ENCODE data around the gene SLC34A1.
"Not testable (repeated sequence)": the region's sequence is repeated elsewhere in the genome, so short reads cannot be mapped to it uniquely, and the experiment has no call there.

The SLC34A1 gene

DNA sequence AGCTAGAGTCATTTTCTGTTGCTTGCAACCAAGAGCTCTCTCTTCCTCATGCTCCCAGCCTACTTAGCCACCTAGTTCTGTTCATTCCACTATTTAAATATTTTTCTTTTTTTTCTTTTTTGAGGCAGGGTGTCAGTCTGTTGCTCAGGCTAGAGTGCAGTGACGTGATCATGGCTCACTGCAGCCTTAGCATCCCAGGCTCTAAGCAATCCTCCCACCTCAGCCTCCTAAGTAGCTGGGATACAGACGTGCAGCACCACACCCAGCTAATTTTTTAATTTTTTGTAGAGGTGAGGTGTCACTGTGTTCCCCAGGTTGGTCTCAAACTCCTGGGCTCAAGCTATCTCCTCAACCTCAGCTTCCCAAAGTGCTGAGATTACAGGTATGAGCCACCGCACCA, 30.2 kb downstream of the SLC34A1 start:
- DNase-seq, result no peak

DNA sequence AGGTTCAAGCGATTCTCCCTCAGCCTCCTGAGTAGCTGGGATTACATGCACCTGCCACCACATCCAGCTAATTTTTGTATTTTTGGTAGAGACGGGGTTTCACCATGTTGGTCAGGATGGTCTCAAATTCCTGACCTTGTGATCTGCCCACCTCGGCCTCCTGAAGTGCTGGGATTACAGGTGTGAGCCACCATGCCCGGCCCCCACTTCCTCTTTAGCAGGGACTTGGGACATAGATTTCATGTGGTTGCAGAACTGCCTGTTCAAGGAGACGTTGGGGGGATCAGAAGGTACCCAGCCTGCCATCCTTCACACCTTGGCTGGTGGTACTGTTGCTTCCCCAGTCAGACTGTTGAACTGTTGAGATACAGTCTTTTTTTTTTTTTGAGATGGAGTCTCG, 32.8 kb downstream of the SLC34A1 start:
- not testable (repeated sequence) for DNase-seq

DNA sequence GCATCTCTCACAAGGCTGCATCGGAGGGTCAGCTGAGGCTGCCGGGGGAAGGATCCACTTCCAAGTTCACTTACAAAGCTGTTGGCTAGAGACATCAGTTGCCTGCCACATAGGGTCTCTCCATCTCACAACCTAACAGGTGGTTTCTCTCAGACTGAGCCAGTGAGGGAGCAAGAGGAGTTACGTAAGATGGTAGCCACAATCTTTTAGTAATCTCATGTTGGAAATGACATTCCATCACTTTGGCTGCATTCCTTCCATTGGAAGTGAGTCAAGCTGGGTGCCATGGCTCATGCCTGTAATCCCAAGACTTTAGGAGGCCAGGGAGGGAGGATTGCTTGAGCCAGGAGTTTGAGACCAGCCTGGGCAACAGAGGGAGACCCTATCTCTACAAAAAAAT, 34.8 kb downstream of the SLC34A1 start:
- DNase-seq, result no peak

GRCh38 chr5:177420472-177420871, 36.2 kb downstream of the SLC34A1 start:
- not testable (repeated sequence) for DNase-seq

DNA sequence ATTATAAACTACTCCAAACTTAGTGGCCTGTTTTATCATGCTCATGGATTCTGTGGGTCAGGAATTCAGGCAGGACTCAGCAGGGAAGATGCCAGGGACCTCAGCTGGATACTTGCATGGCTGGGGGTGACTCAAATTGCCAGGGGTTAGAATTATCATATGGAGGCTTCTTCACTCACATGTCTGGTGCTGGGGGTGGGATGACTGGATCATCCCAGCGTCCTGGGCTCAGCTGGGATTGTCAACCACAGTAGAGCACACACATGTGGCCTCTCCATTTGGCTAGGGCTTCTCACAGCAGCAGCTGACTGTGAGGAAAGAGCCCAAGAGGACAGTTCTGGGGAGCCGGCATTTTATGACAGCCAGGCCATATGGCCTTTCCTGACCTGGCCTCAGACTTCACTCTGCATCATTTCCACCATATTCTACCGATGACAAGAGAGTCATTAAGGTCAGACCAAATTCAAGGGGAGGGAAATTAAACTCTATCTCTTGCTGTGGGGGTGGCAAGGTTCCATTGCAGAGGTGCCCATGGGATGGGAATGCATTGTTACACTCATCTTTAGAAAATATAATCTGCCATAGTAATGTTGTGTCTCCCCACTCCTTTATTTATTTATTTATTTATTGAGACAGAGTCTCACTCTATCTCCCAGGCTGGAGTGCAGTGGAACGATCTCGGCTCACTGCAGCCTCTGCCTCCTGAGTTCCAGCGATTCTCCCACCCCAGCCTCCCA, 37.0 kb downstream of the SLC34A1 start:
- no peak for DNase-seq

DNA sequence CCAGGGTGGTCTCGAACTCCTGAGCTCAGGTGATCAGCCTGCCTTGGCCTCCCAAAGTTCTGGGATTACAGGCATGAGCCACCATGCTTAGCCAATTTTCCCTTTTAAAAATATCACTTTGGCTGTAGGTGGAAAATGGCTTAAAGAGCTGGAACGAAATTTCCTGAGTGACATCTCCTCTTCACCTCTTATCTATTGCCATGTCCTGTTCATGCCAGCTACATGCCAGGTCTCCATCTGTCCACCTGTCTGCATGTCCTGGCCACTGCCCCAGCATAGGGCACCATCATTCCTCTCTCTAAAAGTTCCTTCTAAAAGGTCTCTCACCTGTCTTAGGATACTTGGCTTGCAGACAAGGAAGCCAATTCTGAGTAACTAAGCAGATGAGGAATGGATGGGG, 39.4 kb downstream of the SLC34A1 start:
- DNase-seq, result no peak

- DNase-seq, result no peak
Observed at GRCh38 chr5:177425196-177425800, 41.1 kb downstream of the SLC34A1 start.

DNA sequence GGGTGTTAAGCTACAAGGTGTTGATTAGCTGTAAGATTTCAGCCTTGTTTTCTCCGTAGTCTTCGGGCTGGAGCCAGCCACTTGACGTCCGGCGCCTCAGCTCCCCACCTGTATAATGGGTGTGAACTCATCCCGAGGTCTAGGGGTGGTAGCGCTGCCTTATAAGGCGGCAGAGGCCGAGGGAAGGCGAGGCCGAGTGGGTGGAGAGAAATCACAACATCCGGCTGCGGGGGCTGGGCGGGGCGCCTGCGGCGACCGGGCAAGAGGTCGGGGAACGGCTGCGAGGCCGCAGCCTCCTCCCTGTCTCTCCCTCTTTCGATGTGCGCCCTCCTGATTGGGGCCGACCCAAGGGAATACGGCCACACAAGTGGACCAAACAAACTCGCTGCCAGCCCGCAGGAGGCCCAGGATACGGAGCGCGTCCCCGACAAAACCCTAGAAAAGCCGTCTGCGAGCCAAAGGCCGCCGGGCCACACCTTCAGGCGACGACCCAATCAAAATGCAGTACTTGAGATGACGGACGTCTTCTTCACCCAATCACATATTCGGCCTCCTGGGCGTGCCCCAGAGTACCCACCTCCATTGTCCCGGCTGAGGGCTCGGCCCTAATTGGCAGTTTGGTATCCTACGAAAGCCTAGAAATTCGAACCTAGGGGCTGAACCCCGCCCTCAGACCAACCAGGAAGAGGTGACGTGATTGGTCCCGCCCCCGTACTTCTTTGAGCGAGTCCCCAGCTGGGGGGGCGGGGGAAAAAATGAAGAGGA, 41.7 kb downstream of the SLC34A1 start:
- peak; percentile 99 for DNase-seq

GRCh38 chr5:177426566-177427210, 42.5 kb downstream of the SLC34A1 start, which contains the start of gene GRK6:
Gene GRK6, plus strand, starts transcription at chr5:177426676. Its CDS starts 170 bp downstream, at chr5:177426846.
- DNase-seq, result no peak

DNA sequence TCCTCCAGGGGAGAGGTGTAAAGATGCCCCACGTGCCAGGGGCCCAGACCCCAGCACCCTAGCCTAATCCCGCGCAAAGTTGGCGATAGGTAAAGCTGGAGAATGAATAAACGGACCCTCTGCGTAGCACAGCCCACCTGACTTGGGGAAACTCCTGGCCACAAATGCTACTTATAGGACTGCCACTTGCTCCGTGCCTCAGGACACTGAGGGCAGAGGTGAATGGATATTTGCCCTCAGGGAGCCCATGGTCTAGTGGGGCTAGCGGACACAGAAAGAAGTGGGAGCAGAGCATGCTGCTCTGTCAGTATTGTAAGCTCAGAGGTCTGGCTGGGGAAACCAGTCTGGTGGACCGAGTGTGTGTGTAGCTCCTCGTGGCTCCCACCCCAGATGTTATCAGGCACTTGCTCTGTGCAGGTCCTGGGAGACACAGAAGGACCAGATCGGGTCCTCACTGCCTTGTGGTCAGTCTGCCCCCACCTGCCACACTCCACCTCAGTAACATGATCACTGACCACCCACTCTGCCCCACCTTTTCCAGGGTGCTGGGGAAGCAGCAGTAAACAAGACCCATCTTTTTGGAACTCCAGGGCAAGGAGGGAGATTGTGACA, 43.1 kb downstream of the SLC34A1 start:
- DNase-seq, result no peak

GRCh38 chr5:177427919-177428573, 43.8 kb downstream of the SLC34A1 start:
- DNase-seq, result no peak

- no peak for DNase-seq
Observed at GRCh38 chr5:177428574-177429217, 44.5 kb downstream of the SLC34A1 start.

GRCh38 chr5:177429248-177430040, 45.2 kb downstream of the SLC34A1 start:
- DNase-seq, result no peak

GRCh38 chr5:177430140-177430951, 46.1 kb downstream of the SLC34A1 start:
- DNase-seq, result no peak

DNA sequence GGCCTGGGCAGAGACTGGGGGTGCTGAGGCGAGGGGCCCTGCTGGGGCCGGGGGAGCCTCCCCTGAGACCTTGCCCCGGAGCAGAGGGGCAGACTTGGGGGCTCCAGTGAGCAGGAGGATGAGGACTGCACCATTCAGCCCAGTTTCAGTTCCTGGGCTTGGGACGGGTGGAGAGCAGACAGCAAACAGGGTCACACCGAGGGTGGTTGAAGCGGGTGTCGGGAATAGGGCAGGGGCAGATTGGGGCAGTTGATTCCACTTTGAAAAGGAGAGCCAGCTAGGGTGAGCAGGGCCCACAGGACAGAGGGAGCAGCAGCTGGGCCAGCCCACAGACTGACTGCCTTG, 46.7 kb downstream of the SLC34A1 start:
- DNase-seq, result no peak

GRCh38 chr5:177431317-177432142, 47.3 kb downstream of the SLC34A1 start:
- DNase-seq, result no peak

DNA sequence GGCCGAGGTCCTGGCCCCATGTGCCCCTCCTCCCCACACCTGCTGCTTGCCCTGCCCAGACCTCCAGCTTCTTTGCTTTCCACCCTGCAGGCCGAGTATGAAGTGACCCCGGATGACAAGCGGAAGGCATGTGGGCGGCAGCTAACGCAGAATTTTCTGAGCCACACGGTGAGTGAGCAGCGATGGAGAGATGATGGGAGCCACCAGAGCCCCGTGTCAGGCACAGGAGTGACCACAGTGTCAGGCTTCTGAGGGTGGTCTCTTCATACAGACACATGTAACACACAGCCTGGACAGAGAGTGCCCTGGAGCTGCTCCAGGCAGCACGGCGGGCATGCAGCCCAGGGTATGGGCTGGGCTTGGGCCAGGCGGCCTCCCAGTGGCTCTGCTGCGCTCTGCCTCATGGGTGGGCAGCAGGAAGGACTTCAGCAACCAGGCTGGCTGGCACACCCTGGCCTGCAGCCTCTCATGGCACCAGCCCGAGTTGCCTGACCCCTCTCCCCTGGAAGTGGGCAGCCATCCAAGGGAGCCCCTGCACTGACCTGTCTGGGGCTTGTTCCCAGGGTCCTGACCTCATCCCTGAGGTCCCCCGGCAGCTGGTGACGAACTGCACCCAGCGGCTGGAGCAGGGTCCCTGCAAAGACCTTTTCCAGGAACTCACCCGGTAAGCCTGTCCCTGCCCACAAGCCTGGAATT, 48.1 kb downstream of the SLC34A1 start:
- DNase-seq, result no peak

DNA sequence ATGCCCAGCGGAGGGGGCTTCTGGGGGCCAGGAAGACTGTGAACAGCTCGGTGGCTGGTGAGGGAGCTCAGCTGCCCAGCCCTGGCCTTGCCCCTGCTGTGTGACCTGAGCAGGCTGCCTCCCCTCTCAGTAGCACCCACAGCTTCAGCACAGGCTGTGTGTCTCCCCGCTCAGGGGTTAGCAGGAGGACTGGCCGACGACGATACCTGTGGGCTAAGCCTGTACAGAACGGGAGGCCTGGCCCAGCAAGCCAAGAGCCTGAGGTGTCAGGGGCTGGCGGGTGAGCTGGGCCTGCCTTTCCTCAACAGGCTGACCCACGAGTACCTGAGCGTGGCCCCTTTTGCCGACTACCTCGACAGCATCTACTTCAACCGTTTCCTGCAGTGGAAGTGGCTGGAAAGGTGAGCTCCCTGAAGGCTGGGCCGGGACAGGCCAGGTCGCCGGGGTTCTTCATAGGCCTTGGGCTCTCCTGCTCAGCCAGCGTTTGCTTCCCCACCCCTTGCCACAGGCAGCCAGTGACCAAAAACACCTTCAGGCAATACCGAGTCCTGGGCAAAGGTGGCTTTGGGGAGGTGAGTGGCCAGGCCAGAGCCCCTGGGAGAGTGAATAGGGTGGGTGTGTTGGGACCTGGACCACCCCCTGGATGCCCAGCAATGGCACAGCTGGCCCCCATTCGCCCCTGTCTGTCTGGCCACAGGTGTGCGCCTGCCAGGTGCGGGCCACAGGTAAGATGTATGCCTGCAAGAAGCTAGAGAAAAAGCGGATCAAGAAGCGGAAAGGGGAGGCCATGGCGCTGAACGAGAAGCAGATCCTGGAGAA, 48.8 kb downstream of the SLC34A1 start:
- no peak for DNase-seq
